ENCODE results near the gene MATK. TPM values are rescaled to one million over a fixed set of nuclear protein-coding genes. Genes with fewer than 3 reads are reported as not detected.
A peak's percentile ranks its signal among the peaks of the same experiment; 100 is the strongest.

MATK gene
- total RNA-seq, 1 experiment from 2014 or later, result 3.9 TPM

DNA sequence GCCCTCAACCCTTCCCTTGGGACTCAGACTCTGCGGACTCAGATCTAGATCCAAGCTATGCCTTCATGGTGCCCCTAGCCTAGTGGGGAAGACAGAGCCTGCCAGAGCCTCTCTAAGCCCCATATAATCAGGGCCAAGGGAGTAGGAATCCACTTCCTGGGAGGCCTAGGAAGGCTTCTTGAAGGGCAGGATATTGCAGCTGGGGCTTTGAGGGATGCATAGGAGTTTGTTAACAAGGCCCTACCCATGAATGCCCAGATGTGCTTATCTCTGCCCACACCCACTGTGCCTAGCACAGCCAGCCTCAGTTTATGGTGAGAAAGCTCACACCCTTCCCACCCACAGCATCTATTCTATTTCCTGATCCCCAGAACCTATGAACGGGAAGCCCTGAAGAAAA lies 36.0 kb downstream of the MATK start:
- Histone ChIP-seq H3K36me3 (no peaks in the 10 kb centered on the region), H3K4me3 (no peak overlapping the region), H3K9me3 (no peaks in the 10 kb centered on the region), H3K27me3 (no peaks in the 10 kb centered on the region)
- no peak for DNase-seq

- no peak for DNase-seq
- Histone ChIP-seq H3K27me3 (no peaks in the 10 kb centered on the region), H3K36me3 (no peaks in the 10 kb centered on the region), H3K9me3 (no peaks in the 10 kb centered on the region), H3K4me3 (no peak overlapping the region)
Measured at GRCh38 chr19:3748965-3749364, 37.2 kb downstream of the MATK start.

GRCh38 chr19:3746371-3747056 lies 39.7 kb downstream of the MATK start:
- no peaks in the 10 kb centered on the region for H3K36me3 ChIP-seq
- H3K4me3 ChIP-seq, result no peak overlapping the region
- no peaks in the 10 kb centered on the region for H3K9me3 ChIP-seq
- no peaks in the 10 kb centered on the region for H3K27me3 ChIP-seq
- no peak for DNase-seq

DNA sequence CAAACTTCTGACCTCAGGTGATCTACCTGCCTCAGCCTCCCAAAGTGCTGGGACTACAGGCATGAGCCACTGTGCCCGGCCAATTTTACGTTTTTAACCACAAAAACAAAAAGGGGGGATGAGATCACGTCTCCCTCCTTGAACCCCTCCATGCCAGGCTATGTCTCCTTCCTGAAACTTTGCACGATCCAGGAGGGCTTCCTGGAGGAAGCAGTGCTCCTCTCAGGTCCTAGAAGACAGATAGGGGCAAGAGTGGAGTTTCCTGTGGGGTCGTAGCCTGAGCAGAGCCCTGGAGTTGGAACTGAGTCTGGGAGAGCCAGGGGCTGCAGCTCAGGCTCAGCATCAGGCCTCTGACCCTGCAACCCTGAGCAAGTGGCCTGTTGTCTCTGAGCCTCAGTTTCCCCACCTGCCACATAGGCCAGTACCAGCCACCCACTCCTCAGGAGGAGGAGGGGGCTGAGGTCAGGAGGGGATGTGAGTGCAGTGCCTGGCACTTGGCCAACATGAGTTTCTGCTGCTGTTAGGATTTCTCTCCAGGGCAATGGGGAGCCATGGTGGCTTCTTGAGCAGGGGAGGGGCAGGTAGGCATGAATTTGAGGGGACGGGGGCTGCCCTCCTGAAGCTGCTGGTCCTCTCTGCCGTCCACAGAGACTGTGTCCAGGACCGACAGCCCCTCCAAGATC lies 40.7 kb downstream of the MATK start:
- Histone ChIP-seq H3K36me3 (no peaks in the 10 kb centered on the region), H3K9me3 (no peaks in the 10 kb centered on the region), H3K27me3 (no peaks in the 10 kb centered on the region), H3K4me3 (no peak overlapping the region)
- no peak for DNase-seq

DNA sequence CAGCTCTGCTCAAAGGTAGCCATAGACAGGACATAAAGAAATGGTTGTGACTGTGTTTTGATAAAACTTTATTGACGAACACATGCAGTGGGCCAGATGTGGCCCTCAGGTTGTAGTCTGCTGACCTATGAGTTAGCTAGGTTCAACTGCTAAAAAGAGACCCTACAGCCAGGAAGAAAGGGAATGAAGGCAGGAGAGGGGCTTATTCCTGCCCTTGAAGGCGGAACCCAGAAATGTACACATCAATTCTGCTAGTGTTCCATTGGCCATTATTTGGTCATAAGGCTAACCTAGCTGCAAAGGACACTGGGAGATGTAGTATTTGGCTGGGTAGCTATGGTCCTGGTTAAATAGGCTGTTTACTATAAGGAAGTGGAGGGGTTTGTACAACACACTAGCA lies 42.7 kb downstream of the MATK start:
- no peak for DNase-seq
- Histone ChIP-seq H3K9me3 (no peaks in the 10 kb centered on the region), H3K4me3 (no peak overlapping the region), H3K27me3 (no peaks in the 10 kb centered on the region), H3K36me3 (no peaks in the 10 kb centered on the region)

GRCh38 chr19:3740431-3740830 lies 45.8 kb downstream of the MATK start:
- H3K9me3 ChIP-seq, result no peaks in the 10 kb centered on the region
- DNase-seq, result no peak
- no peaks in the 10 kb centered on the region for H3K36me3 ChIP-seq
- no peaks in the 10 kb centered on the region for H3K27me3 ChIP-seq
- H3K4me3 ChIP-seq, result no peak overlapping the region

- DNase-seq, result no peak
Measured at GRCh38 chr19:3738477-3739220, 47.5 kb downstream of the MATK start.

GRCh38 chr19:3737487-3738205 lies 48.5 kb downstream of the MATK start:
- H3K4me3 ChIP-seq, result no peak overlapping the region
- no peaks in the 10 kb centered on the region for H3K36me3 ChIP-seq
- no peaks in the 10 kb centered on the region for H3K27me3 ChIP-seq
- H3K9me3 ChIP-seq, result no peaks in the 10 kb centered on the region
- DNase-seq, result no peak

More at GRCh38 chr19:3738477-3739220, 47.5 kb downstream of the MATK start:
- H3K36me3 ChIP-seq, result no peaks in the 10 kb centered on the region
- no peak overlapping the region for H3K4me3 ChIP-seq
- H3K9me3 ChIP-seq, result no peaks in the 10 kb centered on the region
- no peaks in the 10 kb centered on the region for H3K27me3 ChIP-seq

DNA sequence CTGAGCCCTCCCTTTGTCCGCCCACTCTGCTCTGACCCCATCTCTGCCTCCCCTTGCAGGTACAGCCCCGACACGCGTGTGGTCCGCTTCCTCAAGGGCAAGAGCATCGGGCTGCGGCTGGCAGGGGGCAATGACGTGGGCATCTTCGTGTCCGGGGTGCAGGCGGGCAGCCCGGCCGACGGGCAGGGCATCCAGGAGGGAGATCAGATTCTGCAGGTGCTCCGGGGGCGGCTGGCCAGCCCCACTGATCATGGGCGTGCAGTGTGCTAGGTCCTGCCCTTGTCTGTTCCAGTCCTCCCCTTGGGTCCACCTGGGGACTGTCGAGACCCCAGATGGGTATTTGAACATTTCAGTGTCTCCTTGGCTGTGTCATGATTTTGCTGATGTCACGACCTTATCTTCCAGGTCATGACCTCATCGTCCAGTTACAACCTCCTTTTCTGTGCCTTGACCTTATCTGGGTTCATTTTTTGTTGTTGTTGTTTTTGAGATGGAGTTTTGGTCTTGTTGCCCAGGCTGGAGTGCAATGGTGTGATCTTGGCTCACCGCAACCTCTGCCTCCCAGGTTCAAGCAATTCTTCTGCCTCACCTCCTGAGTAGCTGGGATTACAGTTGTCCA lies 50.0 kb downstream of the MATK start:
- Histone ChIP-seq H3K9me3 (no peaks in the 10 kb centered on the region), H3K36me3 (no peaks in the 10 kb centered on the region), H3K27me3 (no peaks in the 10 kb centered on the region), H3K4me3 (no peak overlapping the region)
- no peak for DNase-seq

DNA sequence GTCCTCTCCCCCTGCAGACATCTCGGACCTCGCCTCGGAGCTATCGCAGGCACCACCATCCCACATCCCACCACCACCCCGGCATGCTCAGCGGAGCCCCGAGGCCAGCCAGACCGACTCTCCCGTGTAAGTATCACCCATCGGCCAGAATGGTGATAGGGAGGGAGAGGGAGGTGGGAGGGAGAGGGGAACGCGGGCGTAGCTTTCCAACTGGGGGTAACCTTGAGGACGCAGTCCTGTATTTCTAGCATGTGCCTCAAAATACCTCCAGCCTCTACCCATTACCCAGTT lies 51.9 kb downstream of the MATK start:
- no peaks in the 10 kb centered on the region for H3K36me3 ChIP-seq
- DNase-seq, result no peak
- no peaks in the 10 kb centered on the region for H3K9me3 ChIP-seq
- H3K27me3 ChIP-seq, result no peaks in the 10 kb centered on the region
- no peak overlapping the region for H3K4me3 ChIP-seq

DNA sequence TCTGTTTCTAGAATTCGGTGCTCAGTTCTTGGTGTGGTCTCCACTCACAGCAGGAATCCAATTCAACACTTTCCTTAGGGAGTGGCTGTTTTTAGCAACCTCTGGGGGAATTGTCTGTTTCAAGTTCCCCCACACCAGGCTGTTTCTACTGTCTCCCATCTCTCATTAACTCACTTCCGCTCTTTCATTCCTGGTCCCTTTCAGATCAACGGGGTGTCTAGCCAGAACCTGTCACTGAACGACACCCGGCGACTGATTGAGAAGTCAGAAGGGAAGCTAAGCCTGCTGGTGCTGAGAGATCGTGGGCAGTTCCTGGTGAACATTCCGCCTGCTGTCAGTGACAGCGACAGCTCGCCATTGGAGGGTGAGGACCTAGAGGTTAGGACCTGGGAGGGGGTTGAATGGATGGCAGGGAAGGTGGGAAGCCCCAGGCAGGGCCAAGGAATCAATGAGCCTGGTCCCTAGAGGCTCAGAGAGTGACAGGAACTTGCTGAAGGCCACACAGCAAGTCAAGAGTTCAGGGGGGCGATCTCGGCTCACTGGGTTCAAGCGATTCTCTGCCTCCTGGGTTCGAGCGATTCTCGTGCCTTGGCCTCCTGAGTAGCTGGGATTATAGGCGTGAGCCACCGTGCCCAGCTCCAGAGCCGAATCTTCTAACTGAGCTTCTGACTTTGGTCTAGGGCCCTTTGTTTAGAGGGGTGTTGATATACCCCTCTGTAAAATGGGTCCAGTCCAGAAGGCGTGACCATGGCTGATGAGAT lies 52.5 kb downstream of the MATK start:
- DNase-seq, result peak; percentile 3
- H3K27me3 ChIP-seq, result no peaks in the 10 kb centered on the region
- H3K36me3 ChIP-seq, result no peaks in the 10 kb centered on the region
- H3K9me3 ChIP-seq, result no peaks in the 10 kb centered on the region
- no peak overlapping the region for H3K4me3 ChIP-seq

DNA sequence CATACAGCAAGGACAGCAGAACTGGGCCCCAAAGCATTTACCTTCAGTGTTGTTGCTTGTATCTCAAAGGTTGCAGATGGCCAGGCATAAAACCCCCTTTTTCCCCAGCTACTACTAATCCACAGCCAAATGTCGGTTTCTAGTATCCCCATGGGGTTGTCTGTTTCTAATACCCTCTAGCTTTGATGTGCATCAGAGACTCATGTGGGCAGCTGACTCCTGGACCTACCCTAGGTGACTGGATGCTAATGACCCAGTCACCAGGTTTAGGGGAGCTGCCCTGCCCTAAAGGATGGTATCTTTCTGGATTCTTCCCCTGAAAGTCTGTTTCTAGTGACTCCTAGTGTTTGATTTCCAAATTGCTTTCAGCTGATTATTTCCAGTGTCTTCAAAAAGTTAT lies 54.1 kb downstream of the MATK start:
- no peaks in the 10 kb centered on the region for H3K27me3 ChIP-seq
- no peak overlapping the region for H3K4me3 ChIP-seq
- no peak for DNase-seq

DNA sequence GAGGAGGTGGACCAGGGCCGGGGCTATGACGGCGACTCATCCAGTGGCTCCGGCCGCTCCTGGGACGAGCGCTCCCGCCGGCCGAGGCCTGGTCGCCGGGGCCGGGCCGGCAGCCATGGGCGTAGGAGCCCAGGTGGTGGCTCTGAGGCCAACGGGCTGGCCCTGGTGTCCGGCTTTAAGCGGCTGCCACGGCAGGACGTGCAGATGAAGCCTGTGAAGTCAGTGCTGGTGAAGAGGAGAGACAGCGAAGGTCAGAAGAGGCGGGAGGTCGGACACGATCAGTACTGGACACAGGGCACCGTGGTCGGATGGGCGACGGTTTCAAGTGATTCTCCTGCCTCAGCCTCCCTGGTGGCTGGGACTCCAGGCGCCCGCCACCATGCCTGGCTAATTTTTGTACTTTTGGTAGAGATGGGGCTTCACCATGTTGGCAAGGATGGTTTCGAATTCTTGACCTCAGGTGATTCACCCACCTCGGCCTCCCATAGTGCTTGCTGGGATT lies 55.7 kb downstream of the MATK start:
- Histone ChIP-seq H3K9me3 (no peaks in the 10 kb centered on the region), H3K4me3 (no peak overlapping the region), H3K36me3 (no peaks in the 10 kb centered on the region), H3K27me3 (no peaks in the 10 kb centered on the region)
- DNase-seq, result no peak

More for the DNA sequence above, 54.1 kb downstream of the MATK start:
- no peaks in the 10 kb centered on the region for H3K9me3 ChIP-seq
- no peaks in the 10 kb centered on the region for H3K36me3 ChIP-seq

All from MG63 (cell line).